H1 (cell line): ENCODE measurements around the gene HACD4. TPM values are rescaled to one million over a fixed set of nuclear protein-coding genes. Genes with fewer than 3 reads are reported as not detected.

Source experiments
- CTCF ChIA-PET: fragments of 300-600 bp; sonication (Branson Sonifier 250); formaldehyde crosslinking; loops from one replicate; lab custom pipeline; 2021; ENCODE audit not compliant: partially characterized antibody; lab: Charles Lee
- POLR2A ChIA-PET: fragments of 300-600 bp; sonication (Branson Sonifier 250); formaldehyde crosslinking; loops from one replicate; lab custom pipeline; 2021; ENCODE audit warnings: inconsistent platforms; ENCODE audit not compliant: partially characterized antibody; lab: Charles Lee
- DNase-seq, 2 experiments: peaks; one replicate each; pipeline versions ENCODE4 v3.0.0 to v3.0.0-alpha.2; 2010 to 2022; ENCODE audit warnings: low spot score in 2 of 2, low read depth in 1 of 2, mixed read lengths in 1 of 2
- FAIRE-seq: peaks from 2 replicates; lab custom pipeline; 2011; peaks lifted over from hg19 to GRCh38; lab: Jason Lieb, UNC
- H2AFZ ChIP-seq: 2 replicates; pipeline ENCODE4 v1.8.1; 2012; ENCODE audit warnings: low read length, inconsistent platforms
- H2AK5ac ChIP-seq: 2 replicates; pipeline ENCODE4 v1.6.1; 2013; ENCODE audit warnings: low read depth, low read length
- H2BK120ac ChIP-seq: replicated peaks from 2 replicates; pipeline ENCODE3; 2013; ENCODE audit warnings: low read depth, low read length, inconsistent platforms
- H2BK12ac ChIP-seq: 2 replicates; pipeline ENCODE4 v1.6.1; 2013; ENCODE audit warnings: low read depth, low read length
- H2BK15ac ChIP-seq: 2 replicates; pipeline ENCODE4 v1.6.1; 2013; ENCODE audit warnings: low read length
- H2BK20ac ChIP-seq: 2 replicates; pipeline ENCODE4 v1.6.1; 2013; ENCODE audit warnings: low read length
- H2BK5ac ChIP-seq: 2 replicates; pipeline ENCODE4 v1.6.1; 2013; ENCODE audit warnings: low read depth, low read length
- H3K14ac ChIP-seq: 2 replicates; pipeline ENCODE4 v1.6.1; 2013; ENCODE audit warnings: inconsistent platforms; ENCODE audit not compliant: insufficient read length
- H3K18ac ChIP-seq: 2 replicates; pipeline ENCODE4 v1.6.1; 2013; ENCODE audit warnings: low read length; ENCODE audit errors: extremely low read depth
- H3K23ac ChIP-seq: 2 replicates; pipeline ENCODE4 v1.6.1; 2013; ENCODE audit warnings: inconsistent platforms; ENCODE audit not compliant: insufficient read length
- H3K23me2 ChIP-seq: 2 replicates; pipeline ENCODE4 v1.6.1; 2013; ENCODE audit warnings: low read depth, low read length
- H3K27ac ChIP-seq: 2 replicates; pipeline ENCODE4 v1.6.1; 2011; ENCODE audit warnings: low read depth, low read length, inconsistent platforms
- H3K27me3 ChIP-seq, 4 experiments: replicated peaks in 1 of 4; 1 replicate in 1 of 4; 2 replicates in 3 of 4; pipeline versions ENCODE4 v1.6.1 to v1.8.1; 2011 to 2013; ENCODE audit warnings: low read length in 3 of 4, mild to moderate bottlenecking in 3 of 4, inconsistent platforms in 2 of 4, mixed read lengths in 2 of 4, moderate library complexity in 1 of 4; ENCODE audit not compliant: control insufficient read depth in 3 of 4, insufficient read depth in 3 of 4; ENCODE audit errors: extremely low read depth in 1 of 4
- H3K36me3 ChIP-seq, 4 experiments: 2 replicates each; pipeline versions ENCODE4 v1.6.1 to v1.8.1; 2011 to 2013; ENCODE audit warnings: mild to moderate bottlenecking in 4 of 4, low read length in 3 of 4, moderate library complexity in 2 of 4, control low read depth in 1 of 4, inconsistent platforms in 1 of 4; ENCODE audit not compliant: insufficient read depth in 4 of 4, control insufficient read depth in 2 of 4
- H3K4ac ChIP-seq: replicated peaks from 2 replicates; pipeline ENCODE3; 2013; ENCODE audit warnings: low read length, low read depth, mixed read lengths, inconsistent platforms; ENCODE audit not compliant: insufficient read length
- H3K4me1 ChIP-seq, 4 experiments: replicated peaks in 1 of 4; 1 replicate in 1 of 4; 2 replicates in 3 of 4; pipeline versions ENCODE4 v1.6.1 to v1.8.1; 2011 to 2013; ENCODE audit warnings: low read length in 3 of 4, inconsistent platforms in 2 of 4, mixed read lengths in 1 of 4; ENCODE audit not compliant: insufficient read depth in 4 of 4, control insufficient read depth in 3 of 4
- H3K4me2 ChIP-seq, 2 experiments: 2 replicates each; pipeline versions ENCODE4 v1.6.1 to v1.8.1; 2011 to 2013; ENCODE audit warnings: low read depth in 2 of 2, low read length in 2 of 2, control low read depth in 1 of 2, inconsistent platforms in 1 of 2, mild to moderate bottlenecking in 1 of 2; ENCODE audit not compliant: insufficient read depth in 1 of 2
- H3K4me3 ChIP-seq, 4 experiments: fragments of 200-600, 300-600 bp in 1 of 4; sonication (generic), shearing (Covaris generic), sonication (Bioruptor Twin) in 1 of 4; 2 replicates each; pipeline versions ENCODE4 v1.5.1 to v1.8.1; 2011 to 2016; ENCODE audit warnings: low read length in 4 of 4, low read depth in 3 of 4, control low read depth in 2 of 4, inconsistent platforms in 2 of 4, mild to moderate bottlenecking in 2 of 4, mixed read lengths in 1 of 4, moderate library complexity in 1 of 4; ENCODE audit not compliant: insufficient read depth in 2 of 4; ENCODE audit errors: extremely low read depth in 1 of 4
- H3K56ac ChIP-seq: replicated peaks from 2 replicates; pipeline ENCODE3; 2013; ENCODE audit warnings: low read depth, mild to moderate bottlenecking, mixed read lengths, low read length, inconsistent platforms; ENCODE audit not compliant: insufficient read length
- H3K79me1 ChIP-seq: 2 replicates; pipeline ENCODE4 v1.6.1; 2013; ENCODE audit warnings: low read depth, low read length, control low read depth
- H3K79me2 ChIP-seq, 2 experiments: 2 replicates each; pipeline versions ENCODE4 v1.6.1 to v1.8.1; 2012 to 2013; ENCODE audit warnings: low read length in 2 of 2, mild to moderate bottlenecking in 2 of 2, inconsistent platforms in 1 of 2; ENCODE audit not compliant: insufficient read depth in 2 of 2, control insufficient read depth in 1 of 2
- H3K9ac ChIP-seq, 4 experiments: replicated peaks in 1 of 4; 1 replicate in 1 of 4; 2 replicates in 3 of 4; pipeline versions ENCODE4 v1.6.1 to v1.8.1; 2011 to 2013; ENCODE audit warnings: low read depth in 3 of 4, low read length in 3 of 4, control low read depth in 2 of 4, mild to moderate bottlenecking in 2 of 4, moderate library complexity in 2 of 4, inconsistent platforms in 1 of 4; ENCODE audit errors: extremely low read depth in 1 of 4
- H3K9me3 ChIP-seq, 2 experiments: 2 replicates each; pipeline versions ENCODE4 v1.6.1 to v1.8.1; 2012 to 2013; ENCODE audit warnings: mild to moderate bottlenecking in 2 of 2, moderate library complexity in 2 of 2, control low read depth in 1 of 2, inconsistent platforms in 1 of 2, low read depth in 1 of 2, low read length in 1 of 2, mixed read lengths in 1 of 2; ENCODE audit not compliant: insufficient read depth in 2 of 2
- H4K20me1 ChIP-seq, 2 experiments: replicated peaks in 1 of 2; 2 replicates each; pipeline versions ENCODE3 to v1.8.1; 2011 to 2013; ENCODE audit warnings: inconsistent platforms in 2 of 2, low read length in 2 of 2, mild to moderate bottlenecking in 1 of 2; ENCODE audit not compliant: insufficient read depth in 2 of 2, control insufficient read depth in 1 of 2
- H4K5ac ChIP-seq: 2 replicates; pipeline ENCODE4 v1.6.1; 2013; ENCODE audit warnings: low read length, low read depth, mixed read lengths, inconsistent platforms; ENCODE audit not compliant: insufficient read length
- H4K8ac ChIP-seq: 2 replicates; pipeline ENCODE4 v1.8.0; 2013; ENCODE audit warnings: mild to moderate bottlenecking, moderate library complexity, low read length, inconsistent platforms; ENCODE audit not compliant: insufficient read depth; ENCODE audit errors: extremely low read depth
- H4K91ac ChIP-seq: replicated peaks from 2 replicates; pipeline ENCODE3; 2013; ENCODE audit warnings: low read length, mixed read lengths, inconsistent platforms; ENCODE audit not compliant: insufficient read length
- BACH1 ChIP-seq: IDR thresholded peaks from 2 replicates; pipeline ENCODE4 v1.6.1; 2012; ENCODE audit warnings: low read length, improper control_type of control experiment
- CEBPB ChIP-seq: IDR thresholded peaks from 2 replicates; pipeline ENCODE4 v1.6.1; 2012; ENCODE audit warnings: low read depth, low read length
- GABPA ChIP-seq: IDR thresholded peaks from 2 replicates; pipeline ENCODE4 v1.6.1; 2011; ENCODE audit warnings: mild to moderate bottlenecking, low read length, moderate library complexity, borderline replicate concordance; ENCODE audit not compliant: insufficient read depth
- HDAC2 ChIP-seq, 2 experiments: fragments of 300-600 bp in 1 of 2; sonication (generic) in 1 of 2; IDR thresholded peaks; 2 replicates each; pipeline ENCODE4 v1.6.1; 2011 to 2012; ENCODE audit warnings: low read depth in 2 of 2, low read length in 2 of 2, mild to moderate bottlenecking in 2 of 2, moderate library complexity in 2 of 2, borderline replicate concordance in 1 of 2, inconsistent platforms in 1 of 2
- HDAC6 ChIP-seq: IDR thresholded peaks from one replicate; pipeline ENCODE4 v1.7.1; 2012; ENCODE audit warnings: low read depth, mild to moderate bottlenecking, inconsistent platforms, low read length, moderate library complexity
- JUND ChIP-seq: IDR thresholded peaks from 2 replicates; pipeline ENCODE4 v1.6.1; 2011; ENCODE audit warnings: mild to moderate bottlenecking, improper control_type of control experiment, low read length
- POU5F1 ChIP-seq: IDR thresholded peaks from 2 replicates; pipeline ENCODE4 v1.6.1; 2011; ENCODE audit warnings: low read depth, mild to moderate bottlenecking, low read length, moderate library complexity
- SRF ChIP-seq: IDR thresholded peaks from 2 replicates; pipeline ENCODE4 v1.6.1; 2011; ENCODE audit warnings: mild to moderate bottlenecking, low read depth, low read length, moderate library complexity
- TAF1 ChIP-seq: IDR thresholded peaks from 2 replicates; pipeline ENCODE4 v1.6.1; 2011; ENCODE audit warnings: mild to moderate bottlenecking, low read depth, low read length
- TCF12 ChIP-seq: IDR thresholded peaks from 2 replicates; pipeline ENCODE4 v1.6.1; 2011; ENCODE audit warnings: low read depth, mild to moderate bottlenecking, low read length
- YY1 ChIP-seq: IDR thresholded peaks from 2 replicates; pipeline ENCODE4 v1.6.1; 2011; ENCODE audit warnings: low read depth, mild to moderate bottlenecking, low read length
- WGBS, 2 experiments: shearing (Covaris generic) in 1 of 2; methylation state at CpG; one replicate each; pipeline versions ENCODE4 v1.1.6 to v1.1.7; 2013 to 2015; ENCODE audit warnings: low lambda C conversion rate in 2 of 2, mixed read lengths in 2 of 2, inconsistent platforms in 1 of 2, low coverage in 1 of 2, missing lambda C conversion rate in 1 of 2; ENCODE audit not compliant: insufficient replicate concordance in 2 of 2, insufficient coverage in 1 of 2, insufficient read length in 1 of 2; ENCODE audit errors: extremely low coverage in 1 of 2, missing lambda C conversion rate in 1 of 2; 5-methylcytosine and 5-hydroxymethylcytosine counted together
- polyA plus RNA-seq, 7 experiments: library from polyadenylated mRNA; depleted of rRNA in 3 of 7; stranded (reverse) in 5 of 7; unstranded in 2 of 7; fragments of >200 nt in 5 of 7; fragments of 200-250 nt in 2 of 7; gene quantifications; 1 replicate in 5 of 7; 2 replicates in 1 of 7; 4 replicates in 1 of 7; pipeline versions ENCODE4 v1.2.1 to v1.2.3, GENCODE V29; 2011 to 2013; ENCODE audit warnings: missing spikeins in 2 of 7, mixed read lengths in 2 of 7
- total RNA-seq: library from RNA; stranded (reverse); fragmentation: NEBNext Ultra II Directional; extraction: Animal tissue kit (Norgen Biotek cat#: 25700); gene quantifications from 2 replicates; pipeline ENCODE4 v1.2.1, GENCODE V29; 2021
- TF ChIP-seq, protein P1 (sequence below): IDR thresholded peaks from 2 replicates; pipeline ENCODE4 v1.6.1; 2012; ENCODE audit warnings: low read length, inconsistent platforms

HACD4 gene
- total and polyA plus RNA-seq, 2 of the 8 experiments (the other 6 are each of a cell fraction or from before 2014, with no cell fraction given) = 0.65 to 0.86 TPM

DNA sequence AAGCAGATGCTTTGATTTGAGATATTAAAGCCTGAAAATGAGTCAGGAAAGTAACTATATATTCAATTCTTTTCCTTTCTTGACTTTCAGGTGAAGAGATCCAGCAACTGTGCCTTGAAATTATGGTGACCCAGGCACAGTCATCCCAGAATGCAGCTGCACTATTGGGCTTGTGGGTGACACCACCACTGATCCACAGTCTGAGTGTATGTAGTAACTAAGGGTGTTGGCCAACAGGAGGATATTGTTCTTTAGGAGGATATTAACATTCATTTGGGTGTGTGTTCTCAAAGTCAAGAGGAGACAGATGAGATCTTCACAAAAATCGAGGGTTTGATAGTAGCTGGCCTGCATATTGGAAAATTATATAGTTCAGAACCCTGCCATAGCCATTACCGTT lies 53.2 kb downstream of the HACD4 start:
- no peak for FAIRE-seq
- Histone ChIP-seq H4K8ac (no peak overlapping the region), H3K4ac (no peak overlapping the region), H3K9ac (no peak overlapping the region), H4K5ac (no peak overlapping the region), H3K23ac (no peak overlapping the region), H2AK5ac (no peak overlapping the region), H3K14ac (no peak overlapping the region), H3K4me1 (no peaks in the 10 kb centered on the region), H3K27ac (no peak overlapping the region), H2BK12ac (no peak overlapping the region), H3K4me2 (no peak overlapping the region), H3K36me3 (peaks cover 0 to 20% (median 4%) of the 10 kb centered on the region in 4 experiments; a peak in 3 of 8 replicates), H2BK20ac (no peak overlapping the region), H2BK120ac (no peak overlapping the region), H3K18ac (no peak overlapping the region), H3K4me3 (no peak overlapping the region), H3K27me3 (no peaks in the 10 kb centered on the region), H2BK15ac (no peak overlapping the region), H3K23me2 (no peaks in the 10 kb centered on the region; the same call in 1 of the 2 replicates), H3K9me3 (no peaks in the 10 kb centered on the region), H4K20me1 (no peaks in the 10 kb centered on the region), H3K79me1 (no peaks in the 10 kb centered on the region), H2AFZ (no peak overlapping the region), H4K91ac (no peak overlapping the region), H3K56ac (no peak overlapping the region), H3K79me2 (no peaks in the 10 kb centered on the region), H2BK5ac (no peak overlapping the region)
- no peak for DNase-seq
- CTCF ChIA-PET = interaction anchor here (0.9 kb wide), 2 partner anchors 10 to 516 kb away, joined by 3 read pairs; no protein-coding TSS in a partner anchor
- 89% methylated on average over 2 of the region's 2 CpGs; no CpG with 5 or more reads in 1 of the 2 experiments for WGBS, 2 experiments
- POLR2A ChIA-PET = no interaction called here
- TF ChIP-seq YY1 (no peak), GABPA (no peak), TAF1 (no peak), JUND (no peak), TCF12 (no peak), HDAC2 (IDR thresholded peaks at IDR 0.05; ENCODE audit: borderline replicate concordance in 1 of 2, low read depth in 2 of 2, low read length in 2 of 2) (no peak), HDAC6 (no peak), POU5F1 (no peak), BACH1 (no peak), SRF (no peak), CEBPB (no peak)
- TF ChIP-seq, protein P1, sequence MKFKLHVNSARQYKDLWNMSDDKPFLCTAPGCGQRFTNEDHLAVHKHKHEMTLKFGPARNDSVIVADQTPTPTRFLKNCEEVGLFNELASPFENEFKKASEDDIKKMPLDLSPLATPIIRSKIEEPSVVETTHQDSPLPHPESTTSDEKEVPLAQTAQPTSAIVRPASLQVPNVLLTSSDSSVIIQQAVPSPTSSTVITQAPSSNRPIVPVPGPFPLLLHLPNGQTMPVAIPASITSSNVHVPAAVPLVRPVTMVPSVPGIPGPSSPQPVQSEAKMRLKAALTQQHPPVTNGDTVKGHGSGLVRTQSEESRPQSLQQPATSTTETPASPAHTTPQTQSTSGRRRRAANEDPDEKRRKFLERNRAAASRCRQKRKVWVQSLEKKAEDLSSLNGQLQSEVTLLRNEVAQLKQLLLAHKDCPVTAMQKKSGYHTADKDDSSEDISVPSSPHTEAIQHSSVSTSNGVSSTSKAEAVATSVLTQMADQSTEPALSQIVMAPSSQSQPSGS = no peak
